SJSA1 (cell line): ENCODE data around the gene ZNF500. TPM values are rescaled to one million over a fixed set of nuclear protein-coding genes. Genes with fewer than 3 reads are reported as not detected.

ENCODE experiments used
- total RNA-seq: library from RNA; depleted of rRNA; stranded (reverse); fragments of >200 nt; shearing (Covaris generic); gene quantifications from 2 replicates; pipeline ENCODE4 v1.2.3, GENCODE V29; 2014; rRNA removed

Gene ZNF500
- total RNA-seq, 1 experiment from 2014 or later, result 8.8 TPM

Other genes with a start within 250 kb of the ZNF500 start
- 5.1 and 7.9 TPM in 2 replicates for gene CDIP1, start 228.4 kb downstream of the ZNF500 start, total RNA-seq
- gene C16orf96, start 210.8 kb downstream of the ZNF500 start, total RNA-seq, result not detected in 2 replicates
- 6.1 and 9.6 TPM in 2 replicates for gene UBALD1, start 152.3 kb downstream of the ZNF500 start, total RNA-seq
- 9.1 and 15.0 TPM in 2 replicates for gene MGRN1, start 142.3 kb downstream of the ZNF500 start, total RNA-seq
- gene NUDT16L1, start 73.6 kb downstream of the ZNF500 start, total RNA-seq, result 63.5 and 83.0 TPM in 2 replicates
- gene ANKS3, start 32.9 kb downstream of the ZNF500 start, total RNA-seq, result 20.9 and 21.9 TPM in 2 replicates
- gene DNAAF8, start 32.6 kb downstream of the ZNF500 start, total RNA-seq, result 0.38 and 1.1 TPM in 2 replicates
- gene SEPTIN12, start 21.2 kb upstream of the ZNF500 start, total RNA-seq, result not detected in 2 replicates
- not detected in 2 replicates for gene SMIM22, start 28.2 kb upstream of the ZNF500 start, total RNA-seq
- gene ROGDI, start 35.5 kb upstream of the ZNF500 start, total RNA-seq, result 9.9 and 15.1 TPM in 2 replicates
- 35.2 and 49.0 TPM in 2 replicates for gene GLYR1, start 80.1 kb upstream of the ZNF500 start, total RNA-seq
- gene UBN1, start 80.3 kb upstream of the ZNF500 start, total RNA-seq, result 30.8 and 31.5 TPM in 2 replicates
- 0.11 TPM in 1 of 2 replicates, not detected in the other for gene PPL, start 170.0 kb upstream of the ZNF500 start, total RNA-seq
- not detected in 2 replicates for gene SEC14L5, start 191.2 kb upstream of the ZNF500 start, total RNA-seq